HPDE6-E6E7 (cell line): Measurements from ENCODE around the gene FAM149A.

Experiments
- DNase-seq: peaks from one replicate; pipeline ENCODE4 v3.0.0; 2011; ENCODE audit warnings: missing footprints; ENCODE audit errors: extremely low spot score

FAM149A gene

GRCh38 chr4:186158966-186159365 is 54.5 kb downstream of the FAM149A start:
- no peak for DNase-seq

GRCh38 chr4:186159613-186160012 is 55.1 kb downstream of the FAM149A start:
- no peak for DNase-seq

- no peak for DNase-seq
Measured at GRCh38 chr4:186161138-186161537, 56.6 kb downstream of the FAM149A start.

- DNase-seq = no peak
Measured at GRCh38 chr4:186166852-186167512, 62.5 kb downstream of the FAM149A start.

- DNase-seq = no peak
Measured at GRCh38 chr4:186167605-186168004, 63.1 kb downstream of the FAM149A start.

- DNase-seq = no peak
Measured at GRCh38 chr4:186168750-186169149, 64.2 kb downstream of the FAM149A start.

- DNase-seq = no peak
Measured at GRCh38 chr4:186169333-186169944, 64.9 kb downstream of the FAM149A start.

- DNase-seq = no peak
Measured at GRCh38 chr4:186169945-186170802, 65.7 kb downstream of the FAM149A start.

GRCh38 chr4:186170966-186171365 is 66.5 kb downstream of the FAM149A start:
- DNase-seq = no peak

GRCh38 chr4:186172546-186172945 is 68.0 kb downstream of the FAM149A start:
- no peak for DNase-seq

GRCh38 chr4:186188107-186188506 is 83.6 kb downstream of the FAM149A start:
- DNase-seq = no peak

- no peak for DNase-seq
Measured at GRCh38 chr4:186189656-186190055, 85.2 kb downstream of the FAM149A start.

GRCh38 chr4:186190581-186191199 is 86.2 kb downstream of the FAM149A start:
- DNase-seq = peak; percentile 22

- peak; percentile 63 for DNase-seq
Measured at GRCh38 chr4:186191200-186192065, 86.9 kb downstream of the FAM149A start, which contains the start of gene CYP4V2. CYP4V2 (plus strand) TSS chr4:186191567; CDS start chr4:186191824, 257 bp downstream.

- DNase-seq = peak; percentile 11
Measured at GRCh38 chr4:186192066-186192612, 87.6 kb downstream of the FAM149A start.

GRCh38 chr4:186193851-186194250 is 89.3 kb downstream of the FAM149A start:
- no peak for DNase-seq

GRCh38 chr4:186196063-186196462 is 91.6 kb downstream of the FAM149A start:
- no peak for DNase-seq

- DNase-seq = no peak
Measured at GRCh38 chr4:186200516-186200915, 96.0 kb downstream of the FAM149A start.

GRCh38 chr4:186201010-186201409 is 96.5 kb downstream of the FAM149A start:
- no peak for DNase-seq

- peak; percentile 52 for DNase-seq
Measured at GRCh38 chr4:186201535-186202230, 97.2 kb downstream of the FAM149A start.
